Activated gamma-delta T cell (primary cell): ENCODE results near the gene TP53TG3C.
"Not testable (repeated sequence)": the region's sequence is repeated elsewhere in the genome, so short reads cannot be mapped to it uniquely, and the experiment has no call there.

Source experiments
- DNase-seq: peaks from one replicate; lab custom pipeline; 2025; lab: John Stamatoyannopoulos, UW
- total RNA-seq, 2 donors: gene quantifications; one replicate each; lab custom pipeline; 2026; lab: John Stamatoyannopoulos, UW

TP53TG3C gene, protein sequence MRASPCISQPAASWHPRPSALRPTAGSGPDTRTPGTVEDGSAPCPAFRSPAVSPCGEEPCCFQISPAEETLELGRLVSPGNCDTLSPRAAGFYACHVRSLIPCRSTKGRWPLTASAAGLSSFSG
- total RNA-seq, result 0 reads per million in 2 donors

DNA sequence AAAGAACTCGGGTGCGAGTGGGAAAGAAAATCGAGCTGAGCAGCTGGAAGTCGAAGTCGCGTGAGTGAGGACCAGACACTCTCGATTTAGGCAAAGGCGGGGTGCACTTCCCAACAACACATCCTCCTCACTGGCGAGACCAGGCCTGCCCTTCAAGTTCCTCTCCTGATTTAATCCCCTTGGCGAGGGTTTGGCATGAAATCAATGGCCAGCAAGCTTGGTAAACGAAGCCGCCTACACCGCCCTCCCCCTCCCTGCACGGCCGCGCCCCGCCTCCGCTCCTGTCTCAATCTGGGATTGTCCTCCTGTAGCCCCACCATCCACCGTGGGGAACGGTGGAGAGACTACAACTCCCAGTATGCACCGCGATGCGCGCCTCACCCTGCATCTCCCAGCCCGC lies at the start of gene TP53TG3C:
Gene TP53TG3C, plus strand, starts transcription at position 301 of the 400 bp plus-strand sequence. Its CDS starts 68 bp downstream, at position 369.
- DNase-seq, result not testable (repeated sequence)
